GM04504 (cell line): ENCODE data around the gene CORIN.

Experiments
- DNase-seq: peaks from one replicate; pipeline ENCODE4 v3.0.0-alpha.2; 2012; ENCODE audit warnings: low read depth

Gene CORIN

GRCh38 chr4:47686294-47686872, 151.5 kb downstream of the CORIN start:
- no peak for DNase-seq

GRCh38 chr4:47675806-47676205, 162.1 kb downstream of the CORIN start:
- DNase-seq, result no peak

- no peak for DNase-seq
These were observed 163.7 kb downstream of the CORIN start for GRCh38 chr4:47674144-47674543.

GRCh38 chr4:47672696-47673095, 165.2 kb downstream of the CORIN start:
- no peak for DNase-seq

- DNase-seq, result no peak
These were observed 167.9 kb downstream of the CORIN start for GRCh38 chr4:47669946-47670345.

- DNase-seq, result peak; percentile 19
These were observed 169.0 kb downstream of the CORIN start for GRCh38 chr4:47668810-47669408.

- no peak for DNase-seq
These were observed 169.6 kb downstream of the CORIN start for GRCh38 chr4:47668256-47668655.

GRCh38 chr4:47667552-47667951, 170.3 kb downstream of the CORIN start:
- DNase-seq, result no peak

GRCh38 chr4:47664051-47664826, 173.6 kb downstream of the CORIN start:
- DNase-seq, result no peak

- no peak for DNase-seq
These were observed 174.9 kb downstream of the CORIN start for GRCh38 chr4:47662975-47663374.

- no peak for DNase-seq
These were observed 176.1 kb downstream of the CORIN start for GRCh38 chr4:47661741-47662140.

- DNase-seq, result no peak
These were observed 178.5 kb downstream of the CORIN start for GRCh38 chr4:47659342-47659741.

- DNase-seq, result no peak
These were observed 182.7 kb downstream of the CORIN start for GRCh38 chr4:47654972-47655693.

GRCh38 chr4:47652092-47652491, 185.8 kb downstream of the CORIN start:
- no peak for DNase-seq

GRCh38 chr4:47651231-47651630, 186.6 kb downstream of the CORIN start:
- no peak for DNase-seq

- no peak for DNase-seq
These were observed 187.2 kb downstream of the CORIN start for GRCh38 chr4:47650584-47651130.

- no peak for DNase-seq
These were observed 190.3 kb downstream of the CORIN start for GRCh38 chr4:47647544-47647943.

- no peak for DNase-seq
These were observed 190.8 kb downstream of the CORIN start for GRCh38 chr4:47647029-47647428.

GRCh38 chr4:47646372-47646771, 191.5 kb downstream of the CORIN start:
- no peak for DNase-seq

- no peak for DNase-seq
These were observed 194.0 kb downstream of the CORIN start for GRCh38 chr4:47643845-47644244.

GRCh38 chr4:47642985-47643760, 194.7 kb downstream of the CORIN start:
- DNase-seq, result peak; percentile 38
